ENCODE data around the gene CBLC. TPM values are rescaled to one million over a fixed set of nuclear protein-coding genes. Genes with fewer than 3 reads are reported as not detected.

CBLC gene
- total RNA-seq, 2 experiments from 2014 or later = not detected

- H3K9me3 ChIP-seq (ENCODE audit: control insufficient read depth in 1 of 2, insufficient read depth in 1 of 2, low read length in 2 of 2) = no peaks in the 10 kb centered on the region
- intact Hi-C loops (cut with DNase I, micrococcal nuclease) = no loop called here
- Mint-ChIP-seq H3K4me1 (ENCODE audit: low read depth) (no peaks in the 10 kb centered on the region), H3K27me3 (peaks cover 9% of the 10 kb centered on the region), H3K4me3 (no peak overlapping the region), H3K27ac (no peak overlapping the region), H3K36me3 (ENCODE audit: low read depth) (no peaks in the 10 kb centered on the region), H3K9me3 (no peaks in the 10 kb centered on the region)
- no peak for ATAC-seq (ENCODE audit: poor library complexity)
- no peaks in the 10 kb centered on the region for H3K36me3 ChIP-seq (ENCODE audit: insufficient read depth, low read length)
- no peaks in the 10 kb centered on the region for H3K4me1 ChIP-seq (ENCODE audit: insufficient read depth, low read length)
- DNase-seq = no peak
- TF ChIP-seq CTCF (IDR thresholded peaks at IDR 0.05) = no peak
- no peaks in the 10 kb centered on the region for H3K27me3 ChIP-seq (ENCODE audit: control insufficient read depth in 1 of 2, insufficient read depth in 2 of 2, low read length in 2 of 2)
- CTCF ChIA-PET = no interaction called here
- H3K27ac ChIP-seq (ENCODE audit: low read depth in 1 of 2, low read length in 2 of 2) = no peak overlapping the region
- POLR2A ChIA-PET = no interaction called here
- H3K4me3 ChIP-seq (ENCODE audit: low read length) = no peak overlapping the region
Observed at GRCh38 chr19:44819246-44819832, 41.6 kb downstream of the CBLC start.

GRCh38 chr19:44820648-44821609 is 43.2 kb downstream of the CBLC start:
- CTCF ChIA-PET = no interaction called here

GRCh38 chr19:44822177-44822576 is 44.5 kb downstream of the CBLC start:
- H3K9me3 ChIP-seq (ENCODE audit: control insufficient read depth in 1 of 2, insufficient read depth in 1 of 2, low read length in 2 of 2) = no peaks in the 10 kb centered on the region
- no peak for TF ChIP-seq CTCF (IDR thresholded peaks at IDR 0.05)
- H3K27ac ChIP-seq (ENCODE audit: low read depth in 1 of 2, low read length in 2 of 2) = no peak overlapping the region
- CTCF ChIA-PET = no interaction called here
- no peaks in the 10 kb centered on the region for H3K4me1 ChIP-seq (ENCODE audit: insufficient read depth, low read length)
- peaks cover 0 to 1% of the 10 kb centered on the region in 2 experiments for H3K27me3 ChIP-seq (ENCODE audit: control insufficient read depth in 1 of 2, insufficient read depth in 2 of 2, low read length in 2 of 2)
- H3K36me3 ChIP-seq (ENCODE audit: insufficient read depth, low read length) = no peaks in the 10 kb centered on the region
- no peak for DNase-seq
- Mint-ChIP-seq H3K4me3 (no peak overlapping the region), H3K27ac (no peak overlapping the region), H3K36me3 (ENCODE audit: low read depth) (no peaks in the 10 kb centered on the region), H3K27me3 (peaks cover 9% of the 10 kb centered on the region), H3K4me1 (ENCODE audit: low read depth) (no peaks in the 10 kb centered on the region), H3K9me3 (no peaks in the 10 kb centered on the region)
- POLR2A ChIA-PET = no interaction called here
- no peak overlapping the region for H3K4me3 ChIP-seq (ENCODE audit: low read length)
- intact Hi-C loops (cut with DNase I, micrococcal nuclease) = no loop called here
- ATAC-seq (ENCODE audit: poor library complexity) = no peak

More at GRCh38 chr19:44820648-44821609, 43.2 kb downstream of the CBLC start:
- DNase-seq (no peak), ATAC-seq (ENCODE audit: poor library complexity) (no peak)
- no peak overlapping the region for H3K4me3 Mint-ChIP-seq
- intact Hi-C loops (cut with DNase I, micrococcal nuclease) = no loop called here
- H3K4me1 Mint-ChIP-seq (ENCODE audit: low read depth) = no peaks in the 10 kb centered on the region
- H3K27me3 Mint-ChIP-seq = peaks cover 9% of the 10 kb centered on the region
- TF ChIP-seq CTCF (IDR thresholded peaks at IDR 0.05) = no peak
- H3K36me3 ChIP-seq (ENCODE audit: insufficient read depth, low read length) = no peaks in the 10 kb centered on the region
- no peak overlapping the region for H3K4me3 ChIP-seq (ENCODE audit: low read length)
- H3K36me3 Mint-ChIP-seq (ENCODE audit: low read depth) = no peaks in the 10 kb centered on the region
- POLR2A ChIA-PET = no interaction called here
- H3K9me3 Mint-ChIP-seq = no peaks in the 10 kb centered on the region
- no peaks in the 10 kb centered on the region for H3K4me1 ChIP-seq (ENCODE audit: insufficient read depth, low read length)
- no peaks in the 10 kb centered on the region for H3K27me3 ChIP-seq (ENCODE audit: control insufficient read depth in 1 of 2, insufficient read depth in 2 of 2, low read length in 2 of 2)
- no peaks in the 10 kb centered on the region for H3K9me3 ChIP-seq (ENCODE audit: control insufficient read depth in 1 of 2, insufficient read depth in 1 of 2, low read length in 2 of 2)
- no peak overlapping the region for H3K27ac ChIP-seq (ENCODE audit: low read depth in 1 of 2, low read length in 2 of 2)
- no peak overlapping the region for H3K27ac Mint-ChIP-seq

Measured in CD4-positive, alpha-beta T cell (primary cell).